ENCODE results near the gene VAV2.

The VAV2 gene

DNA sequence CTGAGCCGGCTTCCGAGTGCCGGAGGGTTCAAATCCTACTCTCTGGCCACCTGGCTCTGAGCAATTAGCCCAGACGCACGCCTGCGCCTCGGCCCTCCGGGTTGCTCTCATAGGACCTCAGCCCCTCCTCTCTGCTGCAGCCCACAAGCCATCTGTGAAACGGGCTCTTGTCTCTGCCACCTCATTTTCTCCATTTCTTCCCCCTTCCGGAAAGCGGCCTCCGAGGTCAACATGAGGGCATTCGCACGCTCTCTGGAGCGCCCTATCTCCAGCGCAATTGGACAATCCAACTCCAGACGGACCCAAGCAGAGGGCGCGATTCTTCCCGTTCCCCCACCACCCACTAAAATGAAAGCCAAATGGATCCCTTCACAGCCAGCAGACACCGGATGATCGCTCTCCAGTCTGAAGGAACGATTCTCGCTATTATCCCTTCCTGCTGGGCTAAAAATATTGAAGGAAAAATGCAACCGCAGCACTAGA is 41.5 kb downstream of the VAV2 start:
- no peak for DNase-seq

DNA sequence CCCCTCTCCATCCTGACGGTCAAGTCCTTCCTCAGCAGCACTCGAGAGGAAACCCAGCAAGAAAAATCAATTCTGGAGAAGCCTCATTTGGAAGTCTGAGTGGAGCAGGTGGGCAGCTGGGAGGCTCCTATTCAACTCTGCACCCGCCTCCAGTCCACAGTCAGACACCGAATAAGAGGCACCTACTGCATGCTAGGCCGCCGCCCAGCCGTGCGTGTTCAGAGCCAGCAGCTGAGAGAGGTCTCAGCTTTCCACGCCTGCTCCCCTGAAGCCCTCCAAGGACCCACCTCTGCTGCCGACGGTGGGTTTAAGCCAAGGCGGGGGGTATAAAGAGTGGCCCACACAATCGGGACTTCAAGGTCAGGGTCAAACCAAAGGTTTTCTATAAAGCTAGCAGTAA is 41.9 kb downstream of the VAV2 start:
- no peak for DNase-seq

DNA sequence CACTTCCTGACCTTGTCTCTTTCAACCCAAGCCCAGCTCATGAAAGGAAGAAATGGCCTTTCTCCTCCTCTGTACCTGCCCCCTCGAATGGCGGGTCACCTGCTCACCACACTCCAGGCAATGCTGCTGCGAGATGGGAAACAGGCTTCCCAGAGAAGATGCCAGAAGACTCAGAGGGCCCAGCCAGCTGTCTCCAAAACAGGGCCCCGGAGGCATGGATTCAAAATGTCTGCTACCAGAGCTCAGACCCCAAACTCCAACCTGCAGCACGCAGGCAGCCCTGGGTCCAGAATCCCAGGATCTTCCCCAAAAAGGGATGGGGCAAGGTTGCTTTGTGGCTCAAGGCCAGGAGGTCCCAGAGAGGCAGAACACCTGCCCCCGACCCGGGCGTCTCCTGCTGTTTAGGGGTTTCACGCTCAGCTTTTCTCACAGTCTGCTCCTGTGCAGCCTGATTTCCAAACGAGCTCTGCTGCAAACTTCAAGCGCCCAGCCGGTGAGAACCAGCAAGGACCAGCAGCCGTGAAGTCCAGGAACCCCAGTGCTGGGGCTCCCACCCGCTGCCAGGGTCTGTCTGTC is 42.5 kb downstream of the VAV2 start:
- no peak for DNase-seq

DNA sequence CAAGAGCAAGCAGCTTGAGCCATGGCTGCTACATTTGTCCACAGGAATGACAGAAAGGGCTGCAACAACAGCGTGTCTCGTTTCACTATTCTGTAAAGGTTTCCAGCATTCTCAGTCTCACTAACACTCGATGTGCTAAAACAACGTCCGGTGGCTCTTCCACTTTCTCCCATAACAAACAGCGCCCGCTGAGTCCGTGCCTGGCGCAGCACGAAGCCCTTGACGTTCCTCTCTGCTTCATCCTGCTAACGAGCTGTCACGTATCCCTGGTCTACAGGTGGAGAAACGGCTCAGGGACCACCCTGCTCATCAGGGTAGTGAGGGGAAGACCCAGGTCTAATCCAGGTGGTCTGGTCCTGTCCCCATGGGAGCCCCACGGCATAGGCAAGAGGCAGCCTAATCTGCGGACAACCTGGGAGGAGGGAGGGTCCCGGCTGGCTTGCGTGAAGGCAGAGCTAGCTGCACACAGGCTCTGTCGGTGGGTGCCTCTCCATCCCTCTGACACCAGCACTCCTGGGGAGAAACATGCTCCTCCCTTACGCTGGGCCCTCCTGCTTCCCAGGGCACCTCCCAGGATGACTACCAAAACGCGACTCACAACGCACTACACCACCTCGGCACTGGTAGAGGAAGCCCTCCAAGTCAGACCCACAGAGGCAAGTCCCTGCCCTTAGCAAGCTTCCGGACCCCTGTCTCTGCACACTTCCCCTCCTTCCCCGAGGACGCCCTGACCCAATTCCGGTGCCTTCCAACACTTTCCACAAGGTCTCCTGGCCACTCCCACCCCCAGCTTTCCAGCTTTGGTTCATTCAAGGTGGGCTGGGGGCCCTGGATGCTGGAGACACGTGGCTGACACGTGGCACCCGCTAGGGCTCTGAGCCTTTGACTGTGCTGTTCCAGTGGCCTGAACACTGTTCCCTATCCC is 43.3 kb downstream of the VAV2 start:
- DNase-seq = no peak

DNA sequence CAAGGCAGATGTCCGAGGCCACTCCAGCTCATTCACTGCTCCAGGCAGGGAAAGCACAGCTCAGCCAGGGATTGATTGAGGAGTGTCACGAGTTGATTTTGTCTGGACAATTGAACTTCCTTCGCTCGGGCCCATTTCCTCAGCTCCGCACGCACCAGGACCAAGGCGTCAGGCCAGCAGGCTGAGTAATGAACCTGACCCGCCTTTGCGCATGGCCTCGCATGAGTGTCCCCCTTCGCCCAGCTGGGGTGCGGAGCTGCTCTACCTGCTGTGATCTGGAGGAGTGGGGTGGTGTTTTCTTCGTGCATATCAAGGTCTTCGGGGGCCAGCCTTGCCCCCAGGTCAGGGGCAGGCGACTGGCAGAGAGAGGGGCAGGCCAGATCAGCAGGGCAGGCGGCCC is 44.0 kb downstream of the VAV2 start:
- DNase-seq = no peak

DNA sequence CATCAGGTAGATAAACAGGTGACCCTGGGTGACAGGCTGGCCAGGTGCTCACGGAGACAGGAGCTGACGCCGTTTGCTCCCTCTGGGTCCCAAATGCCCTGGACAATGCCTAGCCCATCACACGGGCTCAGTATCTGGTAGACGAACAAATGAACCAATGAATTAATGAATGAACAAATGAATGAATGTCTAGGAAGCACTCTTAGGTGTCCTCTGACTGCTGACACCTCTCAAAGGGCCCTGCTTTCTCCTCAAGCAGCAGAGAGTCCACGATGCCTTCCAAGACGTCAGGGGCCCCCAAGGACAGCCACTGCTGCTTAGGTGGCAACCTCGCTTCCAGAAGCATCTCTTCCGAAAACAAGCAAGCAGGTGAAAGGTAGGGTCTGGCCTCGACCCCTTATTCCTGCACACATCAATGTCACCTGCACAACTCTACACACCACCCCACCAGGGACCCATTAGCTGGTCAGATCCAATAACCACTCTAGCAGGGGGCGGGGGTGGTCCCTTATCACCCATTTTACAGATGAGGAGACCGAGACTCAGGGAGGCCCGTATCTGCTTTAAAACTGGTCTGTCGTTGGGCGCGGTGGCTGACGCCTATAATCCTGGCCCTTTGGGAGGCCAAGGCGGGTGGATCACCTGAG is 45.2 kb downstream of the VAV2 start:
- no peak for DNase-seq

DNA sequence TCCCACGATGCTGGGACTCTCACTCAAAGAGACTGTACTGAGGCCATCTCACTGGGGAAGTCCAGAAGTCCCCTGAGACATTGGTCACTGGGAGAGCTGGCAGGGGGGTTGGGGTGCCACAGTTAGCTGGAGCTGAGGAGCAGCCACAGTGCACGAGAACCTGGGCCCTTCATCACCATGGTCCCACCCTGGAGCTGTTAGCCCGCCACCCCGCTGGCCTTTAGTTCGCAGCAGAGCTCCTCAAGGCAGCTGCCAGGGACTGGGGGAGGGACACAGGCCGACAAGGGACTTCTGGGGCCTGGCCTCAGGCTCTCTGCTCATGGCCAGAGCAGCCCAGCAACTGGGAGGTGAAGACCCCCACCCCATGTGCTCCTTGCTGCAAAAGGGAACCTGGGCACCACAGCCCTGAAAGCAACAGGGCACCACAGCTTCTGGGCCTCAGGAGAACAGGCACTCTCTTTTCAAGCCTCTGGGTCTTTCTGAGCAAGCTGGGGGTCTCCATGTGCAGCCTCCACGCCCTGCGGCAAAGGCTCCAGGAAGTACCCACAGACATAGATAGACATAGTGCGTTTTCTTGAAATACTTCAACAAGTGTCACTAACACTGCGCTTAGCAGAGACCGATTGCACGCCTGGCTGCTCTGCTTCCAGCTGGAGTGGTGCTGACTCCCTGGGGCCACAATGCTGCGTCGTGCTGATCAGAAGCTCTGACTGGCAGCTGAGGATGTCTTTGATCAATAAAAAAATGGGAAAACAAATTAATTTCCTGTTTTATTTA is 46.0 kb downstream of the VAV2 start:
- no peak for DNase-seq

DNA sequence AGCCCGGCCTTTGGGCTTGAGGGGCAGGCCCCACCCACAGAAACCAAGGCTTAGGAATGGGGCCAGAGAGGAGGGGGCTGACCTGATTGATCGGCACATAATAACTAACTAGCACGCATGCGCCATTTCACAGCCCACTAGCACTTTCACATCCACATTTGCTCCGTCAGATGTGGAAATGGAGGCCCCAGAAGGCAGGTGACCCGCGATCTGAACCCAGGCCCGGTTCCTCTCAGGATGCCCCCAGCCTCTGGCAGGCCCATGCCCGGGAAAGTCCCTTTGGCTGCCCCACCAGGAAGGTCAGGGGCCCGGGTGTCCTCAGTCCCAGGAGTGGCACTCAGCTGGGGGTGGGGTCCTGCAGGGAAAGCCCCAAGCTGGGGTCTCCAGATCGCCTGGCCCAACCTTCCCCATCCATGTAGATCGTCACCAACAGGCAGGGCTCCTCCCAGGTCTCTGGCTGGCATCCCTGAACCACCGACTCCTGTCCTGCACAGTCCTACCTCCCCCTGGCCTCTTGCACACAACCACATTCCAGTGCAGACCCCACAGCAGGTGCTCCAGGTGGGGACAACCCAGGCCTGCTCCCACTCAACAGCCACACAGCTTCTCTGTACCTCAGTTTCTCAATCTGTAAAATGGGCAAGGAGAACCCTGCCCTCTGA is 46.7 kb downstream of the VAV2 start:
- DNase-seq = no peak

DNA sequence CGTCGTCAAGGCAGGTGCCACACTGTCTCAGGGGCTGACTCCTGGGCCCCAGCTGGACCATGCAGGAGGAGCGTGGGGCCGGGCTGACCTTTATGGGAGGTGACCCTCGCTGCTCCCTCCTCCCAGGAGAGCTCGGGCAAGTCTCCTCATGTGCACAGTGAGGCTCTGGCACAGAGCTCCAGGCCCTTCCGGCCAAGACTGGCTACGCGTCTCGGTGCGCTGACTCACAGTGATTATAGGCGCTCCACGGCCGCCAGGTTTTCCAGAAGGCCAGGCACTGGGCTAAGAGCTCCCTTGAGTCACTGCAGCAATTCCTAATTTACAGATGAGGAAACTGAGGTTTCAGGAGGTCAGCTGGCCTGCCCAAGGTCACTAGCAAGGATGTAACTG is 47.4 kb downstream of the VAV2 start:
- no peak for DNase-seq

DNA sequence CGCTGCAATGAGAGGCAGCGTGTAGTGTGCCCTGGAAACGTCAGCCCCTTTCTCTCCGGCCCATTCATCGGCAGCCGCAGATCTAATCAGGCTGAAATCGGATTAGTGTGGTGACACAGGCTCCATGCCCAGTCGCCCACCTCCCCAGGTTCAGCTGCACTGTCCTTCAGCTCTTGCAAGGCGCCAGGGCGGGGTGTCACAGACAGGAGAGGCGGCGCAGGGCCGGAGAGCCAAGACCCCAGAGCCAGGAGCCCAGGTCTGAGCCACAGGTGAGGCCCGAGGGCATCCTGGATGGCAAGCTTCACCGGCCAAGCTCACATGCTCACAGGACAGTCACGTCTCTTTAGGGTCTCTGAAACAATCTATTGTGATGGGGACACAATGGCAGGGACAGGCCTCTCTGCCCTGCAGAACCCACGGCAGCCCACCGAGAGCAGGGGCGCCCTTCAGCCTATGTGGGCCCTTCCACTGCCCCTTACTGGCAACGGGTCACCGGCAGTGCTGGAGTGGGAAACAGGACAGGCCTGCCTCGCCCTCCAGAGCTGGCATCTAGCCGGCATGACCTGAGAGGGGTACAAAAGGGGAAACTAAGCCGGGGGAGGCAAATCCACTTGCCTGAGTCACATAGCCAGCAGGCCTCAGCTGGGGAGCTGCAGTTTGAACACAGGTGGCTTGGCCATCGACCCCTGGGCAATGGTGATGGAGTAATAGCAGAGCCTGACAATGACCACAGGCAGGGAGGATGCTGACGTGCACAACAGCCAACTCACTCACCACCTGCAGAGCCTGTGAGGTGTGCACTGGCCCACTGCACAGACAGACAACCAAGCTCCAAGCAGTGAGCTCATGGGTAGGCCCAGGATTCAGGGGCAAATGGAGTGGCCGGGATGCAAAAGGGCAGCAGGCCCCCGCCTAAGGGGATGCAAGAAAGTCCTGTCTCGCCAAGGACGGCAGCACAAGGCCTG is 48.1 kb downstream of the VAV2 start:
- no peak for DNase-seq

DNA sequence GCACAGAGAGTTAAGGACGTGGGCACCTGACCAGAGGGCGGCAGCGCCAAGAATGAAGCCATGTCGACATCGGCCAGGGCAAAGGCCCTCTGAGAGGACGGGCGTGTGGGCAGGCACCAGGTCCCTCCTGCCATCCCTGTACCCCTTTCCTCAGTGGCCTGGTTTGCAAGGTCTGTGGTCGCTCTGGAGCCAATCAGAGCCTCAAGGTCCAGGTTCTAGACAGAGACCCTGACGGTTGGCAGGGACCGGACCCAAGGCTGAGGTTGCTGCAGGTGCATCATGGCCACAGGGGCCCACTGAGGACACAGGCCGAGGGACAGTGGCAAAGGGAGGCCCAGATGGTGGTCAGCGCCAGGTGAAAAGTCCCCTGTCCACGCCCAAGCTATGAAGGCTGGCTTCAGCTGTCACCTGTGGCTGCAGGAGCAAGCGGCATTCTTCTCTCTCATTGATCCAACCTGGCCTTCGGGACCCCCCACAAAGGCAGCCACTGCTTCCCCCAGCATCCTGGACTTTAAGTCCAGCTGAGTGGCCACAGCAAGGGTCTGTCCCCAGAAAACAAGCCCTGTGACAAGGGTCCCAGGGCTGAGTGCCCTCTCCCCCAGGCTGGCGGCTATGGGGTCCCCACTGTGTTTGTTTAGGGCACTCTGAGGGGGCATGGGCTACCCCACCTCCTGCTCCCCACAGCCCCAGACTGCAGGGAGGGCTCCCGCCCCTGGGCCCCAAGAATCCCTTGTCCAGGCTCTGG is 48.9 kb downstream of the VAV2 start:
- DNase-seq = no peak

DNA sequence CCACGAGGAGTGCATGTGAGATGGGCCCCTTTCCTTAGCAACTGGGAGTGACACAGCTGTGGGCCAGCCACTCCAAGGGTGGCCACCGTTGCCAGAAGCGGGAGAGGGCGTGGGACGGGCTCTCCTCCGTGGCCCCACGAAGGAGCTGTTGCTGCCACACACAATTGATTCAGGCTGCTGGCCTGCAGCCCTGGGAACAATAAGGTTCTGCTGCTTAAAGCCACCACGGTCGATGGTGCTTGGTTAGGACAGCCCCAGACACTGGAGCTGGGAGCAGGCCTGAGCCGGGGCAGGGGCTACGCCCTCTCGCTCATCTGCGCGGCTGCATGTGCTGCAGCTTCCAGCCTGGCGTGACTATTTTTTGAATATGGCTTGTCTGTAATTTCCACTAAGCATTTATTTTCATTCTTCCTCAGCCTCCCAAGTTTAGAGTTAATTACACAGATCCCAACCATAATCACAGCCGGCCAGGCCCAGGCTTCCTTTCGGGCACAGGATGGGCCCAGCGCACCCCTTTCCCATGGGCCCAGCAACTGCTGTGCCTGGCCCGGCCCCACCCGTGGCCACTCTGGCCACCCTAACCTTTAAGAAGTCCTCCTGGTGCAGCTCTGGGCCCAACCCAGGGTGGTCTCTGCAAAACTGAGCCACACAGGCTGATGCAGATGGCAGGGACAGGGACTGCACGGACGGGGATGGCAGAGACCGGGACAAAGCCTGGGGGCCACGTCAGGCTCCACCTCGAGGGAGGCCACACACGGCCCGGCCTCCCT is 49.7 kb downstream of the VAV2 start:
- no peak for DNase-seq

DNA sequence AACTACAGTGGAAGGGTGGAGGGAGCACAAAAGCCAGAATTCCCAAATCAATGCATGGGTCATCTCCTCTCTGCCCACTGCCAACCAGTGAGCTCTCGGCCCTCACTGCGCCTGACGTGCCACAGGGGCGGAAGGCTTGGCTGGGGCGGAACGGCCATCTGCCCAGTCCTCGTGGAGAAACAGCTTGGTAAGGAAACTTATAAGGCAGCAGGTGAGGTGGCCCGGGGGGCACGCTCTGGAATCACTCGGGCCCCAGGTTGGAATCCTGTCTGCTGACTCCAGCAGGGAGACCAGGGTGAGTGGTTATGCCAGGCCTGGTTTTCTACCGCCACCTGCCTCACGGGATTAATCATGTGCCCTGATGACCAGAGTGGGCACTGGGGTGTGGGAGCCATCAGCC is 52.3 kb downstream of the VAV2 start:
- DNase-seq = no peak

DNA sequence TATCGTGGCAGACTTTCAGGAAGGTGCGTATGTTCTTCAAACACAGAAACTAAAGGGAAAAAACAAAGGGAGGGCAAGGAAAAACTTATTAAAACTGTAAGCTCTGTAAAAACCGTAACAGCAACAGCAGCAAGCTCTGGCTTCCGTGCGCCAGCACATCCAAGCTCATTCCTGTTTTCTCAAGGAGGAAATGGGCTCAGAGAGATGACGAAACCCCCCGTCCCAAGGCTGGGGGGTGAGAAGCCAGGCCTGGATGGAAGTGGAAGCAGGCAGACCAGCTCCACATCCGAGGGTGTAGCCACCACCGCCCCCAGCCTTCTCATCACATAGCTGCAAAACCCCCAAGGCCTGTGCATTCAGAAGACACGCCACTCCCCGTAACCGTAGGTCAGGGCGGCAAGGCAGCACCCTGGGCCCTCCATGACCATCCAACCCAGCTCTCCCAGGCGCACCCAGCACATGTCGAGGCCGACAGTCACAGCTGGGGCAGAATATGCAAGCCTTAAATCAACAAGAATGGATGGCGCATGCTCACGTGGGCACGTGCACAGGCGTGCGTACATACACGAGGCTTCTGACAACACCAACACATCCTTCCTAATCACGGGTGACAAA is 52.8 kb downstream of the VAV2 start:
- DNase-seq = no peak

DNA sequence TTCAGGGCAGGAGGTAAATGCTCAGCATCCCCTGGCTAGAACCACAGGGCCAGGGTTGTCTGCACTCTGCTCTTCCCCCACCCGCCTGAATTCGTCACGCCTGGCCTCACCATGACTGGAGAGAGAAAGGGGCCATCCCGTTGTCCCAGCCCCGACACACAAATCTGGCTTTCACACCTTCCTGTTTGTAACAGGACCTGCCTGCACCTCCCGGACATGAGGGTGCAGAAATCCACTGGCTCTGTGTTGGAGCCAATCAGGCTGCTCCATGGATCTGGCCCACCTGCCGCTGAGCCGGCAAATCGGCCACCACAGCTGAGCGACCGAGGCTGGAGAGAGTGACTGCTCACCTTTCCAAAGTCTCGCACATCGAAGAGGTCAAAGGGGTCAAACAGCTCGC is 53.4 kb downstream of the VAV2 start:
- no peak for DNase-seq

DNA sequence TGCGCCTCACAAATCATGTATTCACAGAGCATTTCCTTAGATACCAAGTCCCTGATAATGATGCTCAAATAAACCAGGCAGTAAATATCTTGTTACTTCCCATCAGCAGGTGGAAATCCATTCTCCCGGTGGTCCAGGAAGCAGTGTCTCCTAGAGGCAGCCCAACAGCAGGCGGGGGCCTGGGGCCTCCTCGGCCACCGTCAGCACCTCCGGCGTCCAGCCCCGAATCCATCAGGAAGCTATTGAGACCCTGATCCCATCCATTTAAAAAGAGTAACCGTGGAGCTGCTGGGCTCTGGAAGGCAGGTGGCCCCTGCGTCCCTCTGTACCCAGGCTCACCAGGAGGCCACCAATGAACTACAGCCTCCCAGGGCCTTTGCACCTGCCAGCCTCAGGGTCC is 54.0 kb downstream of the VAV2 start:
- no peak for DNase-seq

DNA sequence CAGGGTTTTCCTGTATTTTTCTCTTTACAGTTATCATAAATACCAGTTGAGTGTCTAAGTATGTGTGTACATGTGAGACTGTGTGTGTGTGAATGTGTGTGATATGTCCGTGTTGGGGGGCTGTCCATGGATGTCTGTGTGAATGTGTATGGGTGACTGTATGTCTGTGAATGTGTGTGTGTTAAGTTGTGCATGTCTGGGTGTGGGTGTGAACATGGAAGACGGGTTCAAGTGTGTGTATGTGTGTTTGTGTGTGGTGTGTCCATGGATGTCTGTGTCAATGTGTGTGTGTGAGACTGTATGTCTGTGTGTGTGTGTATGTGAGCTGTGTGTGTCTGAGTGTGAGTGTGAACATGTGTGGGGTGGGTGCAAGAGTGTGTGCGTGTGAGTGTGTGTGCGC is 55.0 kb downstream of the VAV2 start:
- no peak for DNase-seq

DNA sequence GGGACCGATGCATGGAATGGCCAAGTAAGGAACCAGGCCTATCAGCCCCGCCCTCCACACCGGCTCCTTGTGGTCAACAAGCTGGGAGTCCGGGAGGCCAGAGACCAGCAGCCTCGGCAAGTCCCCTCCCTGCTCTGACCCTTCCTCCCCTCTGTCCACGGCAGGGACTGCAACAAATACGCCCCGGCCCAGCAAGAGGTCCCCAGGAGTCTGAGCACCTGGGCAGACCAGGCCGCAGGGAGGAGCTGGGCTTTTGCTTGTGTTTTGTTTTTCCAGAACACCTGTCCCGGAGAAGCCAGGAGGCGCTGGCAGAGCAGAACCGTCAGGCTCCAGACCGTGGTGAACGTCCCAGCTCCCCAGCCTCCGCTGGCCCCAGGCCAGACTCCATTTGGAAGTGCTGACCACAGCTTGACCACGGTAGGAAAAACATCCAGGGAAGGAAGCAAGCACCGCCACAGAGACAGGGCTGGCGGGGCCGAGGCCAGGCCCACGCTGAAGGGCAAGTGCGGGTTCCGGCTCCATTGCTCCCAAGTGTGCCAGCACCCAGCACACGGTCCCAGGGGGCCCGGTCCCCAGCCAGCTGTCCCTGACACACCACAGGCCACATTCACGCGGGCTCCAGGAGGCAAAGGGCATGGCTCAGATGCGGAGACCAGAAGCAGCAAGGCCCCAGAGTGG is 56.7 kb downstream of the VAV2 start:
- no peak for DNase-seq
